ENCODE measurements around the gene TRMT112.

The TRMT112 gene

DNA sequence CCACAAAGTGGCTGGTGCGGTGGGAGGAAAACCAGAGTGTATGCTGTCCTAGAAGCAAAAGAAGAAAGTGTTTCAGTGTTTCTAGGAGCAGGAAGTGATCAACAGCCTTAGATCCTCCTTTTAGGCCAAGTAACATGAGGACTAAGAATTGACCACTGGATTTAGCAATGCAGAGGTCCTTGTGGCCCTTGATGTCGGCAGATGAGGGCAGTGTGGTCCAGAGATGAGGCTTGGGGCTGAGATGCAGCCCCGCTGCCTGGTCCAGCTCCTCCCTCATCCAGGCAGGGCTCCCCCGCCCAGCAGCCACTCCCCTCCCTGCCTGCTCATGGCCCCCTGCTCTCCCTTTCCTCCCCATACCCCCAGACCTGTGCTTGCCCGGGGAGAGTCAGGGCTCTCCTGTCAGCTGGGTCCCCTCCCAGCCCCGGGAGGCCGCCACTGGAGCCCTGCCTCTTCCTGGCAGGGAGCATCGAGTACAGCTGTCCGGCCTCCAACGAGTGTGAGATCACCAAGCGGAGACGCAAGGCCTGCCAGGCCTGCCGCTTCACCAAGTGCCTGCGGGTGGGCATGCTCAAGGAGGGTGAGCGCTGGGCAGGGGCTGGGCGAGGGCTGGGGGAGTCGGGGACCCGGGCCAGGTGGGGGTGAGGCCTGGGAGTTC is 3.7 kb downstream of the TRMT112 start:
- TF ChIP-seq CTCF (conservative IDR thresholded peaks at IDR 0.05) = no peak
- peak overlapping the region; percentile 100 for H3K27ac ChIP-seq

- H3K27ac ChIP-seq = peak overlapping the region; percentile 100
- TF ChIP-seq CTCF (conservative IDR thresholded peaks at IDR 0.05) = no peak
Measured at GRCh38 chr11:64312947-64313346, 4.4 kb downstream of the TRMT112 start.

DNA sequence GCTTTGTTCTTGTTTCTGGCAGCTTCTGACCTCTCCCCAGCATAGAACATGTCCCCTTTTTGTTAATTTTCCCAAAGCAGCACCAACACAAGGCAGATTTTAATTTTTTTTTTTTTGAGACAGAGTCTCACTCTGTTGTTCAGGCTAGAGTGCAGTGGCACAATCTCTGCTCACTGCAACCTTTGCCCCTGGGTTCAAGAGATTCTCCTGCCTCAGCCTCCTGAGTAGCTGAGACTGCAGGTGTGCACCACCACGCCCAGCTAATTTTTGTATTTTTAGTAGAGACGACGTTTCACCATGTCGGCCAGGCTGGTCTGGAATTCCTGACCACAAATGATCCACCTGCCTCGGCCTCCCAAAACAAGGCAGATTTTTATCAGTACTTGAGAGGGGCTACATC is 9.6 kb downstream of the TRMT112 start:
- H3K27ac ChIP-seq = peak overlapping the region; percentile 95

DNA sequence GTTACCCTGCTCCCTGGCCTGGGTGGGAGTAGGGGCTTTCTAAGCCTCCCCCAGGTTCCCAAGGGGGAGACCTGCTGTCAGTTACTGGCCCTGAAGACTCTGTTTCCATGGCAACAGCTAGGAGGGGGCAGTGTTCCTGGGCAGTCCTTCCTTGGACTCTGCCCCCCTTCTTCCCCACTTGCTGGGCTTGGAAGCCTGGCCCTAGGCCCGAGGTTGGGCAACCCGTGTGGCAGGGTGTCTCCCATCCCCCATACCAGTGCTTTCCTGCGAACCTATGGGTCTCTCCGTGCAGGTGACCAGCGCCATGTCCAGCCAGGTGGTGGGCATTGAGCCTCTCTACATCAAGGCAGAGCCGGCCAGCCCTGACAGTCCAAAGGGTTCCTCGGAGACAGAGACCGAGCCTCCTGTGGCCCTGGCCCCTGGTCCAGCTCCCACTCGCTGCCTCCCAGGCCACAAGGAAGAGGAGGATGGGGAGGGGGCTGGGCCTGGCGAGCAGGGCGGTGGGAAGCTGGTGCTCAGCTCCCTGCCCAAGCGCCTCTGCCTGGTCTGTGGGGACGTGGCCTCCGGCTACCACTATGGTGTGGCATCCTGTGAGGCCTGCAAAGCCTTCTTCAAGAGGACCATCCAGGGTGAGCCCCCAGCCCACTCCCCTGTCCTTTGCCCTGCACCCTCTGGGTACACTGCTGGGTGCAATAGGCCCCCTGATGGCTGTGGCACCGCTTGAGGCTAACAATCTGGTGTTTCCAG is 10.3 kb downstream of the TRMT112 start:
- no peak for TF ChIP-seq CTCF (conservative IDR thresholded peaks at IDR 0.05)
- H3K27ac ChIP-seq = peak overlapping the region; percentile 95

- TF ChIP-seq CTCF (conservative IDR thresholded peaks at IDR 0.05) = no peak
Measured at GRCh38 chr11:64306563-64306875, 10.8 kb downstream of the TRMT112 start.

DNA sequence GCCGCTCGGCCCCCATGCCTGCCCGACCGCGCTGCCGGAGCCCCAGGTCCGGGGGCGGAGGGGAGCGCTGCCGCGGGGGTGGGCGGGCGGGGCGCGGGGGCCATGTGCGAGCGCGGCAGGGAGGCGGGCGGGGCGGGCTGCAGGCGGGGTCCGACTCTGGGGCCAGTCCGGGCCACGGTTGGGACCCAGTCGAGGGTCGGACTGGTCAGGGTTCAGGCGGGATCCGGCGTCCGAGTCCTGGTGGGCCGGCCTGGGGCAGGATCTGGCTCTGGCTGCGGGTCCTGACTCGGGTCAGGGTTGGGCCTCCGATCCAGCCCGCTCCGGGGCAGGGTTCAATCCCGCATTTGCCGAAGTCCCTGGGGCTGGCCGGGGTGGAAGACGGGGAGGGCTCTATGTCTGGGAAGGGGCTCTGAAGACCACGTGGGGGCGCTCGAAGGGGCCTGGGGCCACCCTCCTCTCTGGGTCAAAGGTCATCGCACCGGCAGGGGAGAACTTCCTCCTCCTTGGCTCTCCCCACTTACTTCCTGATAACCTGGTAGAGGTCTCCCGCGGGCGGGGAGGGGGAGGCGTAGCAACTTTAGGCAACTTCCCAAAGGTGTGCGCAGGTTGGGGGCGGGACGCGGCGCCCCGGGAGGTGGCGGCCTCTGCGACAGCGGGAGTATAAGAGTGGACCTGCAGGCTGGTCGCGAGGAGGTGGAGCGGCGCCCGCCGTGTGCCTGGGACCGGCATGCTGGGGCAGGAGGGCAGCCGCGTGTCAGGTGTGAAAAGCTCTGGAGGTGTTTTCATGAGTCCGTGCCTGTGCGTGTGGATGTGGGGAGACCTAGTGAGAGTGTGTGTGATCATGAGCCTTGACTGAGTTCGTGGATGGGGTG is 11.4 kb downstream of the TRMT112 start:
- TF ChIP-seq CTCF (conservative IDR thresholded peaks at IDR 0.05) = peak; percentile 96
- peak overlapping the region; percentile 95 for H3K27ac ChIP-seq

More at GRCh38 chr11:64306563-64306875, 10.8 kb downstream of the TRMT112 start:
- peak overlapping the region; percentile 95 for H3K27ac ChIP-seq

- peak within 1 kb of the TSS; percentile 95 for H3K27ac ChIP-seq
- no peak for TF ChIP-seq CTCF (conservative IDR thresholded peaks at IDR 0.05)
Measured at GRCh38 chr11:64305075-64305690, 12.2 kb downstream of the TRMT112 start, which contains the start of gene ESRRA. Gene ESRRA (plus strand): TSS chr11:64305524. CDS start chr11:64307180, 1,656 bp downstream.
